ENCODE data around the gene SULT1B1. TPM values are rescaled to one million over a fixed set of nuclear protein-coding genes. Genes with fewer than 3 reads are reported as not detected.

SULT1B1 gene
- total and polyA plus RNA-seq, 10 of the 15 experiments (the other 5 are each of a cell fraction or from before 2014, with no cell fraction given) = 0.01 to 0.05 (median 0.01) TPM; not detected in 7

DNA sequence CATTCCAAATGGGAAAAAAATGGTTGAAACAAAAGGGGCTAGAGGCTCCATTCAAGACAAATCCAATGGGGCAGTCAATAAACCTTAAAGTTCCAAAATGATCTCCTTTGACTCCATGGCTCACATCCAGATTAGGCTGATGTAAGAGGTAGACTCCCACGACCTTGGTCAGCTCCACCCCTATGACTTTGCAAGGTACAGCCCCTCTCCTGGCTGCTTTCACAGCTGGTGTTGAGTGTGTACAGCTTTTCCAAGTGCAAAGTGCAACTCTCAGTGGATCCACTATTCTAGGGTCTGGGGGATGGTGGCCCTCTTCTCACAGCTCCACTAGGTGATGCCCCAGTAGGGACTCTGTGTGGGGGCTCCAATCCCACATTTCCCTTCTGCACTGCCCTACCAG is 21.5 kb downstream of the SULT1B1 start:
- CTCF ChIA-PET = no interaction called here
- in situ Hi-C loops (cut with MboI) = no loop called here
- TF ChIP-seq, protein P1, sequence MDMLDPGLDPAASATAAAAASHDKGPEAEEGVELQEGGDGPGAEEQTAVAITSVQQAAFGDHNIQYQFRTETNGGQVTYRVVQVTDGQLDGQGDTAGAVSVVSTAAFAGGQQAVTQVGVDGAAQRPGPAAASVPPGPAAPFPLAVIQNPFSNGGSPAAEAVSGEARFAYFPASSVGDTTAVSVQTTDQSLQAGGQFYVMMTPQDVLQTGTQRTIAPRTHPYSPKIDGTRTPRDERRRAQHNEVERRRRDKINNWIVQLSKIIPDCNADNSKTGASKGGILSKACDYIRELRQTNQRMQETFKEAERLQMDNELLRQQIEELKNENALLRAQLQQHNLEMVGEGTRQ (IDR thresholded peaks at IDR 0.05; ENCODE audit: borderline replicate concordance, low read depth, low read length) = no peak
- TF ChIP-seq MXI1 (IDR thresholded peaks at IDR 0.05; ENCODE audit: low read depth, low read length) (no peak), ZNF622 (IDR thresholded peaks at IDR 0.05) (no peak), MYB (IDR thresholded peaks at IDR 0.05; ENCODE audit: borderline replicate concordance, low read depth, low read length) (no peak), CREB1 (IDR thresholded peaks at IDR 0.05; ENCODE audit: low read depth) (no peak), STAT3 (IDR thresholded peaks at IDR 0.05; ENCODE audit: low read depth, low read length) (no peak), TARDBP (IDR thresholded peaks at IDR 0.05; ENCODE audit: borderline replicate concordance) (no peak), LARP7 (IDR thresholded peaks at IDR 0.05) (no peak)
- TF ChIP-seq, protein P2, sequence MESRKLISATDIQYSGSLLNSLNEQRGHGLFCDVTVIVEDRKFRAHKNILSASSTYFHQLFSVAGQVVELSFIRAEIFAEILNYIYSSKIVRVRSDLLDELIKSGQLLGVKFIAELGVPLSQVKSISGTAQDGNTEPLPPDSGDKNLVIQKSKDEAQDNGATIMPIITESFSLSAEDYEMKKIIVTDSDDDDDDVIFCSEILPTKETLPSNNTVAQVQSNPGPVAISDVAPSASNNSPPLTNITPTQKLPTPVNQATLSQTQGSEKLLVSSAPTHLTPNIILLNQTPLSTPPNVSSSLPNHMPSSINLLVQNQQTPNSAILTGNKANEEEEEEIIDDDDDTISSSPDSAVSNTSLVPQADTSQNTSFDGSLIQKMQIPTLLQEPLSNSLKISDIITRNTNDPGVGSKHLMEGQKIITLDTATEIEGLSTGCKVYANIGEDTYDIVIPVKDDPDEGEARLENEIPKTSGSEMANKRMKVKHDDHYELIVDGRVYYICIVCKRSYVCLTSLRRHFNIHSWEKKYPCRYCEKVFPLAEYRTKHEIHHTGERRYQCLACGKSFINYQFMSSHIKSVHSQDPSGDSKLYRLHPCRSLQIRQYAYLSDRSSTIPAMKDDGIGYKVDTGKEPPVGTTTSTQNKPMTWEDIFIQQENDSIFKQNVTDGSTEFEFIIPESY (IDR thresholded peaks at IDR 0.05) = no peak

More for the DNA sequence above, 21.5 kb downstream of the SULT1B1 start:
- Histone ChIP-seq H3K36me3 (ENCODE audit: control insufficient read depth in 2 of 2, insufficient read depth in 2 of 2, low read length in 1 of 2) (no peaks in the 10 kb centered on the region), H3K27ac (ENCODE audit: control insufficient read depth, insufficient read depth) (no peak overlapping the region), H3K9ac (ENCODE audit: control insufficient read depth, insufficient read depth, low read length) (no peak overlapping the region), H4K20me1 (ENCODE audit: control insufficient read depth, insufficient read depth) (no peaks in the 10 kb centered on the region), H3K9me3 (replicated peaks; ENCODE audit: control insufficient read depth, insufficient read depth, low read length) (no peaks in the 10 kb centered on the region), H3K27me3 (replicated peaks in 1 of 2; ENCODE audit: control insufficient read depth in 2 of 2, insufficient read depth in 2 of 2, low read length in 1 of 2) (no peaks in the 10 kb centered on the region; a peak in 1 of 4 replicates), H3K79me2 (ENCODE audit: control insufficient read depth, insufficient read depth, low read length) (no peaks in the 10 kb centered on the region), H3K4me3 (no peak overlapping the region), H2AFZ (ENCODE audit: control insufficient read depth, low read depth, low read length) (no peak overlapping the region), H3K4me2 (ENCODE audit: control insufficient read depth, insufficient read depth) (no peak overlapping the region), H3K4me1 (ENCODE audit: control insufficient read depth, insufficient read depth, low read length) (no peaks in the 10 kb centered on the region)
- RAD21 ChIA-PET (ENCODE audit: unreplicated experiment) = no interaction called here
- POLR2A ChIA-PET = no interaction called here
- SMC1A ChIA-PET (ENCODE audit: uncharacterized antibody, unreplicated experiment) = no interaction called here
- 0% methylated on average over 1 of the region's 1 CpG for WGBS (ENCODE audit: insufficient coverage, insufficient replicate concordance, low lambda C conversion rate, missing lambda C conversion rate)
- intact Hi-C loops (cut with micrococcal nuclease; ENCODE audit: unreplicated experiment) = no loop called here
- FAIRE-seq (no peak), DNase-seq (ENCODE audit: low read depth, low spot score) (no peak), ATAC-seq (no peak)
- BruUV-seq (replicated peaks) = no TSS peak
